Endometrial microvascular endothelial cells (primary cell): ENCODE measurements around the gene LHFPL4. TPM values are rescaled to one million over a fixed set of nuclear protein-coding genes. Genes with fewer than 3 reads are reported as not detected.

Source experiments
- in situ Hi-C: cut with HindIII; loops from 2 replicates; pipeline ENCODE4 v1.10.0; 2017; ENCODE audit warnings: low sequenced_read_pairs, low pct_unique_long_range_greater_than_20kb; ENCODE audit errors: inconsistent ontology term
- total RNA-seq: library from RNA; depleted of rRNA; stranded (reverse); fragments of >200 nt; gene quantifications from one replicate; pipeline ENCODE4 v1.2.3, GENCODE V29; 2015; ENCODE audit errors: inconsistent ontology term

LHFPL4 gene
- total RNA-seq, 1 donor from 2014 or later, result not detected

GRCh38 chr3:9549600-9549999, 4.0 kb downstream of the LHFPL4 start:
- in situ Hi-C loops, result no loop called here

GRCh38 chr3:9548991-9549390, 4.6 kb downstream of the LHFPL4 start:
- in situ Hi-C loops, result no loop called here

GRCh38 chr3:9542182-9542581, 11.4 kb downstream of the LHFPL4 start:
- in situ Hi-C loops, result no loop called here

GRCh38 chr3:9536212-9536611, 17.4 kb downstream of the LHFPL4 start:
- in situ Hi-C loops, result no loop called here

GRCh38 chr3:9534429-9534828, 19.2 kb downstream of the LHFPL4 start:
- in situ Hi-C loops, result no loop called here

- in situ Hi-C loops, result no loop called here
Observed at GRCh38 chr3:9525078-9525477, 28.5 kb downstream of the LHFPL4 start.

- in situ Hi-C loops, result no loop called here
Observed at GRCh38 chr3:9514956-9515355, 38.7 kb downstream of the LHFPL4 start.

GRCh38 chr3:9514306-9514705, 39.3 kb downstream of the LHFPL4 start:
- in situ Hi-C loops, result no loop called here

- in situ Hi-C loops, result no loop called here
Observed at GRCh38 chr3:9512456-9513045, 41.1 kb downstream of the LHFPL4 start.

- in situ Hi-C loops, result no loop called here
Observed at GRCh38 chr3:9508781-9509180, 44.8 kb downstream of the LHFPL4 start.

GRCh38 chr3:9507586-9508578, 45.7 kb downstream of the LHFPL4 start:
- in situ Hi-C loops, result no loop called here

GRCh38 chr3:9503283-9503682, 50.3 kb downstream of the LHFPL4 start:
- in situ Hi-C loops, result no loop called here

- in situ Hi-C loops, result no loop called here
Observed at GRCh38 chr3:9501226-9501625, 52.4 kb downstream of the LHFPL4 start.

GRCh38 chr3:9500108-9501050, 53.2 kb downstream of the LHFPL4 start:
- in situ Hi-C loops, result no loop called here

- in situ Hi-C loops, result loop anchor here (25.0 kb wide), 1 partner anchor 188 kb away; no protein-coding TSS in a partner anchor
Observed at GRCh38 chr3:9499455-9500107, 54.0 kb downstream of the LHFPL4 start.

GRCh38 chr3:9498781-9499180, 54.8 kb downstream of the LHFPL4 start:
- in situ Hi-C loops, result loop anchor here (25.0 kb wide), 1 partner anchor 189 kb away; no protein-coding TSS in a partner anchor

GRCh38 chr3:9497821-9498565, 55.6 kb downstream of the LHFPL4 start:
- in situ Hi-C loops, result loop anchor here (25.0 kb wide), 1 partner anchor 189 kb away; no protein-coding TSS in a partner anchor

- in situ Hi-C loops, result loop anchor here (25.0 kb wide), 1 partner anchor 190 kb away; no protein-coding TSS in a partner anchor
Observed at GRCh38 chr3:9496893-9497292, 56.7 kb downstream of the LHFPL4 start.
